Caco-2 (cell line): ENCODE measurements around the gene CAMKK1. TPM values are rescaled to one million over a fixed set of nuclear protein-coding genes. Genes with fewer than 3 reads are reported as not detected.

Source experiments
- BruUV-seq: library from RNA; stranded (reverse); fragments of 400-500 nt; replicated peaks from 2 replicates; lab custom pipeline; 2021; lab: Mats Ljungman, UMichigan
- CTCF ChIA-PET: fragments of 300-600 bp; sonication (Branson Sonifier 250); formaldehyde crosslinking; loops from one replicate; lab custom pipeline; 2022; ENCODE audit warnings: antibody characterized with exemption; lab: Charles Lee
- POLR2A ChIA-PET: fragments of 300-600 bp; sonication (Branson Sonifier 250); formaldehyde crosslinking; loops from one replicate; lab custom pipeline; 2022; ENCODE audit warnings: antibody characterized with exemption; lab: Charles Lee
- DNase-seq, 2 experiments: peaks; one replicate each; pipeline versions ENCODE4 v3.0.0 to v3.0.0-alpha.2; 2020 to 2022
- H3K27me3 ChIP-seq: replicated peaks from 2 replicates; pipeline ENCODE4 v1.6.0; 2011; ENCODE audit warnings: low read length; ENCODE audit not compliant: control insufficient read depth, insufficient read depth
- H3K36me3 ChIP-seq: 2 replicates; pipeline ENCODE4 v1.5.1; 2011; ENCODE audit warnings: low read length; ENCODE audit not compliant: control insufficient read depth, insufficient read depth
- H3K4me1 ChIP-seq: fragments of 250-450 bp; sonication (Bioruptor Pico); 2 replicates; pipeline ENCODE4 v1.5.1; 2020; ENCODE audit warnings: mild to moderate bottlenecking
- H3K4me3 ChIP-seq: 2 replicates; pipeline ENCODE4 v1.5.1; 2011; ENCODE audit warnings: low read depth, mild to moderate bottlenecking, control low read depth, low read length
- H3K9me3 ChIP-seq: fragments of 250-450 bp; sonication (Bioruptor Pico); 2 replicates; pipeline ENCODE4 v1.5.1; 2020; ENCODE audit warnings: mild to moderate bottlenecking, moderate library complexity
- H3K27ac Mint-ChIP-seq: one replicate; pipeline ENCODE4 v1.8.0; 2022; ENCODE audit warnings: mixed read lengths; ENCODE audit not compliant: unreplicated experiment
- H3K27me3 Mint-ChIP-seq: one replicate; pipeline ENCODE4 v1.8.0; 2022; ENCODE audit warnings: mixed read lengths; ENCODE audit not compliant: insufficient read depth, unreplicated experiment
- H3K36me3 Mint-ChIP-seq: one replicate; pipeline ENCODE4 v1.8.0; 2022; ENCODE audit warnings: mild to moderate bottlenecking, mixed read lengths; ENCODE audit not compliant: insufficient read depth, unreplicated experiment
- H3K4me1 Mint-ChIP-seq: one replicate; pipeline ENCODE4 v1.8.0; 2022; ENCODE audit warnings: low read depth, mixed read lengths; ENCODE audit not compliant: unreplicated experiment
- H3K4me3 Mint-ChIP-seq: one replicate; pipeline ENCODE4 v1.8.0; 2022; ENCODE audit warnings: mild to moderate bottlenecking, moderate library complexity, mixed read lengths; ENCODE audit not compliant: unreplicated experiment
- H3K9me3 Mint-ChIP-seq: one replicate; pipeline ENCODE4 v1.8.0; 2022; ENCODE audit warnings: mixed read lengths; ENCODE audit not compliant: unreplicated experiment
- CTCF ChIP-seq, 2 experiments: fragments of 200-600 bp in 1 of 2; IDR thresholded peaks; 1 replicate in 1 of 2; 2 replicates in 1 of 2; pipeline versions ENCODE4 v1.5.1 to v1.8.0; 2011 to 2022; ENCODE audit warnings: antibody characterized with exemption in 1 of 2, control low read depth in 1 of 2, inconsistent platforms in 1 of 2, low read depth in 1 of 2, low read length in 1 of 2, mild to moderate bottlenecking in 1 of 2, moderate library complexity in 1 of 2; ENCODE audit not compliant: insufficient read depth in 1 of 2, severe bottlenecking in 1 of 2, unreplicated experiment in 1 of 2
- intact Hi-C: fragments of 100-400 bp; cut with micrococcal nuclease; formaldehyde crosslinking; loops from one replicate; pipeline ENCODE4 v1.10.0; 2022; ENCODE audit not compliant: unreplicated experiment
- total RNA-seq: library from RNA; stranded (reverse); gene quantifications from 2 replicates; pipeline ENCODE4 v1.2.3, GENCODE V29; 2022

CAMKK1 gene
- total RNA-seq, 1 experiment from 2014 or later, result 1.9 TPM

GRCh38 chr17:3815122-3815521 is 77.7 kb downstream of the CAMKK1 start:
- Histone ChIP-seq H3K9me3 (no peaks in the 10 kb centered on the region), H3K4me1 (no peaks in the 10 kb centered on the region), H3K4me3 (no peak overlapping the region), H3K27me3 (no peaks in the 10 kb centered on the region), H3K36me3 (no peaks in the 10 kb centered on the region)
- intact Hi-C loops, result no loop called here
- ChIA-PET CTCF (interaction anchor here (0.7 kb wide), 1 partner anchor 81 kb away, joined by 3 read pairs; no protein-coding TSS in a partner anchor), POLR2A (no interaction called here)
- BruUV-seq, result no TSS peak
- Mint-ChIP-seq H3K4me1 (no peaks in the 10 kb centered on the region), H3K9me3 (no peaks in the 10 kb centered on the region), H3K27ac (no peak overlapping the region), H3K27me3 (no peaks in the 10 kb centered on the region), H3K4me3 (no peak overlapping the region), H3K36me3 (peaks cover 43% of the 10 kb centered on the region)
- TF ChIP-seq CTCF (IDR thresholded peaks at IDR 0.05; ENCODE audit: insufficient read depth in 1 of 2, low read depth in 1 of 2, low read length in 1 of 2, severe bottlenecking in 1 of 2, unreplicated experiment in 1 of 2), result no peak
- no peak for DNase-seq

- peaks cover 43% of the 10 kb centered on the region for H3K36me3 Mint-ChIP-seq
- no peak for TF ChIP-seq CTCF (IDR thresholded peaks at IDR 0.05; ENCODE audit: insufficient read depth in 1 of 2, low read depth in 1 of 2, low read length in 1 of 2, severe bottlenecking in 1 of 2, unreplicated experiment in 1 of 2)
- H3K4me1 Mint-ChIP-seq, result peaks cover 6% of the 10 kb centered on the region
- no peaks in the 10 kb centered on the region for H3K9me3 Mint-ChIP-seq
- H3K27me3 ChIP-seq, result no peaks in the 10 kb centered on the region
- POLR2A ChIA-PET, result no interaction called here
- no peaks in the 10 kb centered on the region for H3K36me3 ChIP-seq
- no TSS peak for BruUV-seq
- no peak overlapping the region for H3K27ac Mint-ChIP-seq
- H3K4me1 ChIP-seq, result no peaks in the 10 kb centered on the region
- CTCF ChIA-PET, result no interaction called here
- no peaks in the 10 kb centered on the region for H3K9me3 ChIP-seq
- H3K4me3 Mint-ChIP-seq, result no peak overlapping the region
- intact Hi-C loops, result no loop called here
- no peak for DNase-seq
- no peak overlapping the region for H3K4me3 ChIP-seq
- no peaks in the 10 kb centered on the region for H3K27me3 Mint-ChIP-seq
These were observed 78.5 kb downstream of the CAMKK1 start for GRCh38 chr17:3814361-3814760.

- Mint-ChIP-seq H3K4me1 (peaks cover 6% of the 10 kb centered on the region), H3K4me3 (no peak overlapping the region), H3K27me3 (no peaks in the 10 kb centered on the region), H3K36me3 (peaks cover 31% of the 10 kb centered on the region), H3K27ac (no peak overlapping the region), H3K9me3 (no peaks in the 10 kb centered on the region)
- ChIA-PET CTCF (no interaction called here), POLR2A (no interaction called here)
- H3K4me1 ChIP-seq, result no peaks in the 10 kb centered on the region
- no peaks in the 10 kb centered on the region for H3K27me3 ChIP-seq
- BruUV-seq, result no TSS peak
- intact Hi-C loops, result no loop called here
- H3K4me3 ChIP-seq, result no peak overlapping the region
- H3K36me3 ChIP-seq, result no peaks in the 10 kb centered on the region
- DNase-seq, result no peak
- no peaks in the 10 kb centered on the region for H3K9me3 ChIP-seq
- TF ChIP-seq CTCF (IDR thresholded peaks at IDR 0.05; ENCODE audit: insufficient read depth in 1 of 2, low read depth in 1 of 2, low read length in 1 of 2, severe bottlenecking in 1 of 2, unreplicated experiment in 1 of 2), result no peak
These were observed 79.7 kb downstream of the CAMKK1 start for GRCh38 chr17:3813171-3813570.
